Ascending aorta (tissue), 2 donors: Measurements from ENCODE around the gene MMS22L. TPM values are rescaled to one million over a fixed set of nuclear protein-coding genes. Genes with fewer than 3 reads are reported as not detected.

Source experiments
- DNase-seq, 2 donors: peaks; one replicate each; pipeline ENCODE4 v3.0.0-alpha.2; 2019; ENCODE audit warnings: low spot score in 2 of 2
- H3K27ac ChIP-seq, 2 donors: fragments of 200-600 bp; sonication (generic); one replicate each; pipeline ENCODE4 v1.5.1; 2016 to 2017; ENCODE audit warnings: mild to moderate bottlenecking in 1 of 2
- H3K27me3 ChIP-seq: fragments of 200-600 bp; sonication (generic); one replicate; pipeline ENCODE4 v1.5.1; 2017
- H3K36me3 ChIP-seq, 2 donors: fragments of 200-600 bp; sonication (generic); one replicate each; pipeline ENCODE4 v1.5.1; 2016
- H3K4me1 ChIP-seq, 2 donors: fragments of 200-600 bp; sonication (generic); one replicate each; pipeline ENCODE4 v1.5.1; 2016 to 2017; ENCODE audit warnings: mild to moderate bottlenecking in 1 of 2
- H3K4me3 ChIP-seq, 2 donors: fragments of 200-600 bp; sonication (generic); one replicate each; pipeline ENCODE4 v1.5.1; 2016 to 2017; ENCODE audit warnings: mild to moderate bottlenecking in 1 of 2
- H3K9me3 ChIP-seq, 2 donors: fragments of 200-600 bp; sonication (generic); one replicate each; pipeline ENCODE4 v1.5.1; 2016
- CTCF ChIP-seq, 3 experiments: fragments of 200-600 bp in 2 of 3; fragments of 450-650 bp in 1 of 3; sonication (generic) in 2 of 3; IDR thresholded peaks; one replicate each; pipeline ENCODE4 v1.5.1; 2016 to 2019; ENCODE audit warnings: antibody characterized with exemption in 3 of 3, mild to moderate bottlenecking in 1 of 3, moderate library complexity in 1 of 3
- intact Hi-C: fragments of 100-400 bp; cut with DNase I; formaldehyde crosslinking; loops from one replicate; pipeline ENCODE4 v1.15.1; 2023
- total RNA-seq: library from RNA; depleted of rRNA; stranded (reverse); fragments of >200 nt; gene quantifications from one replicate; pipeline ENCODE4 v1.1.0, GENCODE V29; 2016

The MMS22L gene
- total RNA-seq, 1 donor from 2014 or later: 21.9 TPM

GRCh38 chr6:97275804-97276203, 7.2 kb downstream of the MMS22L start:
- Histone ChIP-seq H3K4me1 (no peaks in the 10 kb centered on the region), H3K9me3 (no peaks in the 10 kb centered on the region), H3K4me3 (no peak overlapping the region), H3K27me3 (no peaks in the 10 kb centered on the region), H3K36me3 (peaks cover 0 to 14% of the 10 kb centered on the region in 2 donors), H3K27ac (no peak overlapping the region)
- no peak for TF ChIP-seq CTCF (IDR thresholded peaks at IDR 0.05)
- intact Hi-C loops: no loop called here
- no peak for DNase-seq

GRCh38 chr6:97269821-97270220, 13.2 kb downstream of the MMS22L start:
- Histone ChIP-seq H3K27me3 (no peaks in the 10 kb centered on the region), H3K4me1 (no peaks in the 10 kb centered on the region), H3K9me3 (no peaks in the 10 kb centered on the region), H3K27ac (no peak overlapping the region), H3K4me3 (no peak overlapping the region), H3K36me3 (peaks cover 0 to 20% of the 10 kb centered on the region in 2 donors)
- TF ChIP-seq CTCF (IDR thresholded peaks at IDR 0.05): no peak
- DNase-seq: no peak
- intact Hi-C loops: no loop called here

- Histone ChIP-seq H3K9me3 (no peaks in the 10 kb centered on the region), H3K27ac (no peak overlapping the region), H3K27me3 (no peaks in the 10 kb centered on the region), H3K36me3 (peaks cover 0 to 24% of the 10 kb centered on the region in 2 donors), H3K4me1 (no peaks in the 10 kb centered on the region), H3K4me3 (no peak overlapping the region)
- no peak for DNase-seq
- intact Hi-C loops: no loop called here
- TF ChIP-seq CTCF (IDR thresholded peaks at IDR 0.05): no peak
Observed at GRCh38 chr6:97262676-97263075, 20.3 kb downstream of the MMS22L start.

DNA sequence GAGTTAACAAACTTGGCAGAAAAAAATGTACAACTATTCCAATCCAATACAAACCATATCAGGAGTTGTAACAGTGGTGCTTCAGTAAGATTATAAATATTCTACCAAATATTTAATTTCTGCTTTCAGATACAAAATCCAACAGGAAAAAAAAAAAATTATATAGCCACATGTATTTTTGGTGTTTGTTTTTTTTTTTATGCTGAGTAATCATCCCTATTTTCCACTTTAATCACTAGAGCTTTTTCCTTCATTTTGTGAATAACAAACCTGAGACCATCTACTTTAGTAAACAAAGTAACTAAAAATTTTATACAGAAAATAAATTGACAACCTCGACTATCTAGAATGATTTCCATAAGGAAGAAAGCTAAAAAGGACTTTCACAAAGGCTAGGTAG, 36.2 kb downstream of the MMS22L start:
- Histone ChIP-seq H3K4me3 (no peak overlapping the region), H3K27me3 (no peaks in the 10 kb centered on the region)
- intact Hi-C loops: no loop called here

DNA sequence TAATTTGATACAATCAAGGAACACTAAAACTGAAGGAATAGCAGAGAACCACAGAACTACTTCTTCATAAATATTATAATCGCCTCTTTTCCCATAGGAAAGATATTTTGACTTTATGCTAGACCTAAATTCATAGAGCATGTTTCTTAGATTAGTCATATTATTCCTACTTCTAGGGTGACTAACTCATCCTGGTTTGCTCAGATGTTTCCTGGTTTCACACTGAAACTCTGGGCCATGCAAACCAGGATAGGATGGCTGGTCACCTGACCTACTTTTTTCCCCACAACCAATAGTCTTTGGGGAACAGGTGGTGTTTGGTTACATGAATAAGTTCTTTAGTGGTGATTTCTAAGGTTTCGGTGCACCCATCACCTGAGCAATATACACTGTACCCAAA, 42.8 kb downstream of the MMS22L start:
- no peak overlapping the region for H3K4me3 ChIP-seq
- no peak for TF ChIP-seq CTCF (IDR thresholded peaks at IDR 0.05)
- no peaks in the 10 kb centered on the region for H3K9me3 ChIP-seq
- DNase-seq: no peak
- intact Hi-C loops: no loop called here
- H3K36me3 ChIP-seq: peaks cover 5 to 6% of the 10 kb centered on the region in 2 donors
- no peak overlapping the region for H3K27ac ChIP-seq
- H3K27me3 ChIP-seq: no peaks in the 10 kb centered on the region
- no peaks in the 10 kb centered on the region for H3K4me1 ChIP-seq

More for the DNA sequence above, 36.2 kb downstream of the MMS22L start:
- no peak overlapping the region for H3K27ac ChIP-seq
- no peak for DNase-seq
- no peak for TF ChIP-seq CTCF (IDR thresholded peaks at IDR 0.05)
- peaks cover 5 to 6% of the 10 kb centered on the region in 2 donors for H3K36me3 ChIP-seq
- no peaks in the 10 kb centered on the region for H3K4me1 ChIP-seq
- no peaks in the 10 kb centered on the region for H3K9me3 ChIP-seq

DNA sequence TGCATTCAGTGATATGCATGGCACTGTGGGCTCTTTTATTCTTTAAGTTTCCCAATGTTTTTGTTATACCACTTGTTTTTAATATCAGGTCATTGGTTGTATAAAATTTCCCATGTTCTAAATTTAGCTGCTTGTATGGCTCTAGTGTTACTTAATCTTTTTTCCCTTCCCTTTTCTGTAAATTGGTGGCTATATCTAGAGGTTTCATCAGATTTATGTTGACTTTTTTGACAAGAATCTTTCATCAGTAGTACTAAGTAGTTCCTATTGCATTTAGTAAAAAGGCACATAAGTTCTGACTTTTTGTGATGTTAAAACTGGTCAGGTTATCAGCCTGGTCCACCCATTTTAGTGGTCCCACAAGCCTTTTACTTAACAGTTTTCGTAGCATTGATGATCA, 51.1 kb downstream of the MMS22L start:
- no peak for DNase-seq
- H3K27ac ChIP-seq: no peak overlapping the region
- no peaks in the 10 kb centered on the region for H3K27me3 ChIP-seq
- H3K4me3 ChIP-seq: no peak overlapping the region
- intact Hi-C loops: no loop called here
- no peak for TF ChIP-seq CTCF (IDR thresholded peaks at IDR 0.05)
- H3K4me1 ChIP-seq: no peaks in the 10 kb centered on the region
- no peaks in the 10 kb centered on the region for H3K36me3 ChIP-seq
- no peaks in the 10 kb centered on the region for H3K9me3 ChIP-seq
